ENCODE measurements around the gene LHFPL2. TPM values are rescaled to one million over a fixed set of nuclear protein-coding genes. Genes with fewer than 3 reads are reported as not detected.

The LHFPL2 gene
- total and polyA plus RNA-seq, 9 of the 15 experiments (the other 6 are each of a cell fraction or from before 2014, with no cell fraction given): 1.0 to 6.6 (median 4.6) TPM

DNA sequence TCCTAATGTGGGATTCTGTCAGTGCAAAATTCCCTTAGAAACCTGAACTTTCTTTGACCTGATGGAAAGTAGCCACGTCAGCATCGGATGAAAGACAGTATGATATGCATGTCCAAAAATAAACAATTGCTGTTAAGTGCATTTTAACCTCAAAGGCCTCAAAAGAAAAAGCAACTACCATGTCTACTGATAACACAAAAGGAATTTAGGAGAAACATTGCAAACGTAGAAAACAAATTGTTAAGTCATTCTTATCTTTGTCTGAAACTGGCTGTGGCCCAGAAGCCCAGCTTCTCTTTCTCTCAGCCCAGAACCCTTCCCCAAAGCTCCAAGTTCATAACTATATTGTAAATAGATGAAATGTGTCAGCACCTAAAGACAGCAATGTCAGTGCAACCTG lies 11.1 kb upstream of the LHFPL2 start (continued):
- TF ChIP-seq, protein P1, sequence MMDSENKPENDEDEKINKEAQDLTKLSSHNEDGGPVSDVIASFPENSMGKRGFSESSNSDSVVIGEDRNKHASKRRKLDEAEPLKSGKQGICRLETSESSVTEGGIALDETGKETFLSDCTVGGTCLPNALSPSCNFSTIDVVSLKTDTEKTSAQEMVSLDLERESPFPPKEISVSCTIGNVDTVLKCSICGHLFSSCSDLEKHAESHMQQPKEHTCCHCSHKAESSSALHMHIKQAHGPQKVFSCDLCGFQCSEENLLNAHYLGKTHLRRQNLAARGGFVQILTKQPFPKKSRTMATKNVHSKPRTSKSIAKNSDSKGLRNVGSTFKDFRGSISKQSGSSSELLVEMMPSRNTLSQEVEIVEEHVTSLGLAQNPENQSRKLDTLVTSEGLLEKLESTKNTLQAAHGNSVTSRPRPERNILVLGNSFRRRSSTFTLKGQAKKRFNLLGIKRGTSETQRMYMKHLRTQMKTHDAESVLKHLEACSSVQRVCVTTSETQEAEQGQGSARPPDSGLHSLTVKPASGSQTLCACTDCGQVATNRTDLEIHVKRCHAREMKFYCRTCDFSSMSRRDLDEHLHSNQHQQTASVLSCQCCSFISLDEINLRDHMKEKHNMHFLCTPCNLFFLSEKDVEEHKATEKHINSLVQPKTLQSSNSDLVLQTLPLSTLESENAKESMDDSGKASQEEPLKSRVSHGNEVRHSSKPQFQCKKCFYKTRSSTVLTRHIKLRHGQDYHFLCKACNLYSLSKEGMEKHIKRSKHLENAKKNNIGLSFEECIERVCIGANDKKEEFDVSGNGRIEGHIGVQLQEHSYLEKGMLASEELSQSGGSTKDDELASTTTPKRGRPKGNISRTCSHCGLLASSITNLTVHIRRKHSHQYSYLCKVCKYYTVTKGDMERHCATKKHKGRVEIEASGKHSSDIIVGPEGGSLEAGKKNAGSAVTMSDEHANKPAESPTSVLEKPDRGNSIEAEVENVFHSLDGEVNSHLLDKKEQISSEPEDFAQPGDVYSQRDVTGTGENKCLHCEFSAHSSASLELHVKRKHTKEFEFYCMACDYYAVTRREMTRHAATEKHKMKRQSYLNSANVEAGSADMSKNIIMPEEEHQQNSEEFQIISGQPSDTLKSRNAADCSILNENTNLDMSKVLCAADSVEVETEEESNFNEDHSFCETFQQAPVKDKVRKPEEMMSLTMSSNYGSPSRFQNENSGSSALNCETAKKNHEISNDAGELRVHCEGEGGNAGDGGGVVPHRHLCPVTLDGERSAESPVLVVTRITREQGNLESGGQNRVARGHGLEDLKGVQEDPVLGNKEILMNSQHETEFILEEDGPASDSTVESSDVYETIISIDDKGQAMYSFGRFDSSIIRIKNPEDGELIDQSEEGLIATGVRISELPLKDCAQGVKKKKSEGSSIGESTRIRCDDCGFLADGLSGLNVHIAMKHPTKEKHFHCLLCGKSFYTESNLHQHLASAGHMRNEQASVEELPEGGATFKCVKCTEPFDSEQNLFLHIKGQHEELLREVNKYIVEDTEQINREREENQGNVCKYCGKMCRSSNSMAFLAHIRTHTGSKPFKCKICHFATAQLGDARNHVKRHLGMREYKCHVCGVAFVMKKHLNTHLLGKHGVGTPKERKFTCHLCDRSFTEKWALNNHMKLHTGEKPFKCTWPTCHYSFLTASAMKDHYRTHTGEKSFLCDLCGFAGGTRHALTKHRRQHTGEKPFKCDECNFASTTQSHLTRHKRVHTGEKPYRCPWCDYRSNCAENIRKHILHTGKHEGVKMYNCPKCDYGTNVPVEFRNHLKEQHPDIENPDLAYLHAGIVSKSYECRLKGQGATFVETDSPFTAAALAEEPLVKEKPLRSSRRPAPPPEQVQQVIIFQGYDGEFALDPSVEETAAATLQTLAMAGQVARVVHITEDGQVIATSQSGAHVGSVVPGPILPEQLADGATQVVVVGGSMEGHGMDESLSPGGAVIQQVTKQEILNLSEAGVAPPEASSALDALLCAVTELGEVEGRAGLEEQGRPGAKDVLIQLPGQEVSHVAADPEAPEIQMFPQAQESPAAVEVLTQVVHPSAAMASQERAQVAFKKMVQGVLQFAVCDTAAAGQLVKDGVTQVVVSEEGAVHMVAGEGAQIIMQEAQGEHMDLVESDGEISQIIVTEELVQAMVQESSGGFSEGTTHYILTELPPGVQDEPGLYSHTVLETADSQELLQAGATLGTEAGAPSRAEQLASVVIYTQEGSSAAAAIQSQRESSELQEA (IDR thresholded peaks at IDR 0.05; ENCODE audit: low read depth): no peak
- no peak for TF ChIP-seq POLR3G (IDR thresholded peaks at IDR 0.05; ENCODE audit: extremely low read depth, insufficient read length, insufficient replicate concordance)
- TF ChIP-seq ZNF165 (CRISPR knock-in tag; IDR thresholded peaks at IDR 0.05; ENCODE audit: borderline replicate concordance): no peak
- TF ChIP-seq ARHGAP35 (IDR thresholded peaks at IDR 0.05; ENCODE audit: partially characterized antibody): no peak
- TF ChIP-seq CEBPG (CRISPR knock-in tag; IDR thresholded peaks at IDR 0.05): no peak; the same call in 1 of the 2 replicates
- TF ChIP-seq CEBPG (tag; conservative IDR thresholded peaks at IDR 0.05 in 1 of 2, IDR thresholded peaks at IDR 0.05 in 1 of 2): peak in 1 of 2 experiments; percentile 22; a peak in 1 of 4 replicates
- TF ChIP-seq ARID2 (IDR thresholded peaks at IDR 0.05): no peak
- TF ChIP-seq PPARD (CRISPR knock-in tag; IDR thresholded peaks at IDR 0.05): no peak
- TF ChIP-seq U2AF1 (optimal IDR thresholded peaks at IDR 0.05; ENCODE audit: low read depth, low read length): no peak
- TF ChIP-seq NFYB (IDR thresholded peaks at IDR 0.05; ENCODE audit: extremely low read depth, insufficient read length): no peak
- TF ChIP-seq CEBPB (tag; IDR thresholded peaks at IDR 0.05): no peak
- no peak for TF ChIP-seq RUNX1 (IDR thresholded peaks at IDR 0.05; ENCODE audit: low read depth)
- TF ChIP-seq C11orf30 (IDR thresholded peaks at IDR 0.05; ENCODE audit: low read depth): peak; percentile 96
- no peak for TF ChIP-seq ZNF76 (CRISPR knock-in tag; IDR thresholded peaks at IDR 0.05; ENCODE audit: borderline replicate concordance)
- no peak for TF ChIP-seq EZH2 (IDR thresholded peaks at IDR 0.05; ENCODE audit: borderline replicate concordance, low read depth, low read length)
- peak; percentile 55; the same call in 1 of the 2 replicates for TF ChIP-seq ATF3 (IDR thresholded peaks at IDR 0.05)
- no peak for TF ChIP-seq ATF3 (CRISPR knock-in tag; conservative IDR thresholded peaks at IDR 0.05)
- TF ChIP-seq, protein P2, sequence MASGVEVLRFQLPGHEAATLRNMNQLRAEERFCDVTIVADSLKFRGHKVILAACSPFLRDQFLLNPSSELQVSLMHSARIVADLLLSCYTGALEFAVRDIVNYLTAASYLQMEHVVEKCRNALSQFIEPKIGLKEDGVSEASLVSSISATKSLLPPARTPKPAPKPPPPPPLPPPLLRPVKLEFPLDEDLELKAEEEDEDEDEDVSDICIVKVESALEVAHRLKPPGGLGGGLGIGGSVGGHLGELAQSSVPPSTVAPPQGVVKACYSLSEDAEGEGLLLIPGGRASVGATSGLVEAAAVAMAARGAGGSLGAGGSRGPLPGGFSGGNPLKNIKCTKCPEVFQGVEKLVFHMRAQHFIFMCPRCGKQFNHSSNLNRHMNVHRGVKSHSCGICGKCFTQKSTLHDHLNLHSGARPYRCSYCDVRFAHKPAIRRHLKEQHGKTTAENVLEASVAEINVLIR (CRISPR knock-in tag; IDR thresholded peaks at IDR 0.05): 0 out of 2 replicates have a peak, but pooled peaks have one; percentile 48
- peak; percentile 62; the same call in 1 of the 2 replicates for TF ChIP-seq SMAD4 (CRISPR knock-in tag; conservative IDR thresholded peaks at IDR 0.05)

Measured in K562 (cell line).